AG09309 (cell line): ENCODE results near the gene CCDC82.

ENCODE experiments used
- DNase-seq: peaks from one replicate; pipeline ENCODE4 v3.0.0-alpha.2; 2010; ENCODE audit warnings: low read depth
- H3K4me3 ChIP-seq: 2 replicates; pipeline ENCODE4 v1.5.1; 2011; ENCODE audit warnings: mild to moderate bottlenecking, low read depth, low read length, moderate library complexity; ENCODE audit not compliant: control insufficient read depth
- CTCF ChIP-seq: IDR thresholded peaks from 2 replicates; pipeline ENCODE4 v1.5.1; 2011; ENCODE audit warnings: mild to moderate bottlenecking, low read depth, low read length, inconsistent platforms; ENCODE audit not compliant: insufficient read depth, control insufficient read depth; ENCODE audit errors: missing control alignments

Gene CCDC82

GRCh38 chr11:96313163-96313562 lies 76.5 kb downstream of the CCDC82 start:
- TF ChIP-seq CTCF, result no peak
- no peak for DNase-seq
- no peak overlapping the region for H3K4me3 ChIP-seq

- TF ChIP-seq CTCF, result no peak
- no peak overlapping the region for H3K4me3 ChIP-seq
- DNase-seq, result peak; percentile 56
These were observed 78.6 kb downstream of the CCDC82 start for GRCh38 chr11:96311120-96311568.

GRCh38 chr11:96310236-96310635 lies 79.5 kb downstream of the CCDC82 start:
- H3K4me3 ChIP-seq, result no peak overlapping the region
- DNase-seq, result no peak
- TF ChIP-seq CTCF, result no peak

- TF ChIP-seq CTCF, result no peak
- no peak overlapping the region for H3K4me3 ChIP-seq
- DNase-seq, result no peak
These were observed 80.1 kb downstream of the CCDC82 start for GRCh38 chr11:96309643-96310017.

GRCh38 chr11:96309016-96309642 lies 80.6 kb downstream of the CCDC82 start:
- DNase-seq, result no peak
- H3K4me3 ChIP-seq, result no peak overlapping the region
- no peak for TF ChIP-seq CTCF

- peak; percentile 83 for DNase-seq
- H3K4me3 ChIP-seq, result peak overlapping the region; percentile 24
- TF ChIP-seq CTCF, result no peak
These were observed 82.0 kb downstream of the CCDC82 start for GRCh38 chr11:96307776-96308140.
